Prostate gland (tissue), 2 donors: Measurements from ENCODE around the gene ITPR1. TPM values are rescaled to one million over a fixed set of nuclear protein-coding genes. Genes with fewer than 3 reads are reported as not detected.

ENCODE experiments used
- DNase-seq: peaks from one replicate; pipeline ENCODE4 v3.0.0-alpha.2; 2019; ENCODE audit warnings: low spot score
- H3K27ac ChIP-seq, 2 donors: fragments of 200-600 bp; sonication (generic); 2 replicates each; pipeline ENCODE4 v1.5.1; 2017 to 2019
- H3K27me3 ChIP-seq: fragments of 200-600 bp; sonication (generic); replicated peaks from 2 replicates; pipeline ENCODE4 v1.5.1; 2019; ENCODE audit not compliant: insufficient read depth
- H3K36me3 ChIP-seq, 2 donors: fragments of 200-600 bp; sonication (generic); 1 replicate in 1 of 2; 2 replicates in 1 of 2; pipeline versions ENCODE4 v1.5.1 to v1.8.1; 2017 to 2019
- H3K4me1 ChIP-seq: fragments of 200-600 bp; sonication (generic); replicated peaks from 2 replicates; pipeline ENCODE4 v1.5.1; 2019
- H3K4me3 ChIP-seq, 2 donors: fragments of 200-600 bp; sonication (generic); 2 replicates each; pipeline ENCODE4 v1.5.1; 2017 to 2019
- H3K9me3 ChIP-seq: fragments of 200-600 bp; sonication (generic); 2 replicates; pipeline ENCODE4 v1.5.1; 2017
- CTCF ChIP-seq, 4 experiments: fragments of 200-600 bp in 2 of 4; fragments of 450-650 bp in 2 of 4; sonication (generic) in 2 of 4; IDR thresholded peaks; 1 replicate in 3 of 4; 2 replicates in 1 of 4; pipeline ENCODE4 v1.5.1; 2016 to 2019; ENCODE audit warnings: antibody characterized with exemption in 4 of 4, mild to moderate bottlenecking in 2 of 4, moderate library complexity in 2 of 4
- POLR2A ChIP-seq: fragments of 450-650 bp; IDR thresholded peaks from one replicate; pipeline ENCODE4 v1.6.1; 2016; ENCODE audit warnings: antibody characterized with exemption, mild to moderate bottlenecking
- POLR2AphosphoS5 ChIP-seq: sonication (generic); formaldehyde crosslinking; IDR thresholded peaks from one replicate; pipeline ENCODE4 v1.6.1; 2017; ENCODE audit warnings: antibody characterized with exemption
- WGBS: methylation state at CpG from one replicate; pipeline ENCODE4 v1.1.5; 2018; 5-methylcytosine and 5-hydroxymethylcytosine counted together
- intact Hi-C: fragments of 100-400 bp; cut with DNase I; formaldehyde crosslinking; loops from one replicate; pipeline ENCODE4 v1.14.2; 2022
- total RNA-seq, 2 donors: library from RNA; depleted of rRNA; stranded (reverse); fragments of >200 nt; gene quantifications; one replicate each; pipeline ENCODE4 v1.1.0, GENCODE V29; 2016

The ITPR1 gene
- total RNA-seq, 2 donors from 2014 or later, result 80.0 to 126 TPM

DNA sequence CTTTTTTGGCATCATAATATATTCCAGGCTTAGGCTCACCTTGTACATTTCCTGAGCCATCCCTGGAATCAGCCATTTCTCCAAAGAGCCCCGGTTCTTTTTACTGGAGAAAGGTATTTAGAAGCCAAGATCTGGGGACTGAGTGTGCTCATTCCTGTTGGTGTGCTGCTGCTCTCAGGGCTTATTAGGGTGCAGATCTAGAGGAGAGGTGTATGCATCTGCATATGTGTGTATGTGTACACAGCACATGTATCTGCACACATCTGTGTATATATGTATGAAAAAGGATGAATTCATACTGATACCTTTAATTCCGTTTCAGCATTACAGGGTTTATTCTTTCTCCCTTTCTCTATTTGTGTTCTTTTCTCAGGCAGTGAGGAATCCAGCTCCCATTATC, 324.0 kb downstream of the ITPR1 start:
- H3K4me3 ChIP-seq, result no peak overlapping the region
- H3K27me3 ChIP-seq, result no peaks in the 10 kb centered on the region
- DNase-seq, result no peak
- TF ChIP-seq POLR2A (no peak), CTCF (IDR thresholded peaks at IDR 0.05) (no peak), POLR2AphosphoS5 (no peak)
- H3K36me3 ChIP-seq, result no peaks in the 10 kb centered on the region
- no peaks in the 10 kb centered on the region for H3K4me1 ChIP-seq
- WGBS, result 73% methylated on average over 2 of the region's 2 CpGs
- H3K27ac ChIP-seq, result no peak overlapping the region
- intact Hi-C loops, result no loop called here
- no peaks in the 10 kb centered on the region for H3K9me3 ChIP-seq

DNA sequence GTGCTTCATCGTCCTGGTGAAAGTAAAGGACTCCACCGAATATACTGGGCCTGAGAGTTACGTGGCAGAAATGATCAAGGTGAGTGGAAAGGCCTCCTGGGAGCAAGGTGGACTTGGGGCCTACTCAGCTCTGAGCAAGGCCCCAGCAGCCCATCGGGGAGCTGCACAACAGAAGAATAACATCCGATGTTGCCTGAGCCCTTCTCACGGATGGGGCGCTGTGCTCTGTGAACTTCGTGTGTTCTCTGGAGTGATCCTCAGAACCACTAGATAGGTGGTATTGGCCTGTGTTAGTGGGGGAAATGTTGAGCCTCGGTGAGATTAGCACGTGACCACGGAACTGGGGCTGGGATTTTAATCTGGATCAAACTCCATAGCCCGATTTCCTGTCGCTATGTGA, 325.0 kb downstream of the ITPR1 start:
- Histone ChIP-seq H3K27me3 (no peaks in the 10 kb centered on the region), H3K36me3 (no peaks in the 10 kb centered on the region), H3K4me1 (no peaks in the 10 kb centered on the region), H3K9me3 (no peaks in the 10 kb centered on the region), H3K27ac (no peak overlapping the region), H3K4me3 (no peak overlapping the region)
- intact Hi-C loops, result no loop called here
- DNase-seq, result no peak
- TF ChIP-seq POLR2A (no peak), POLR2AphosphoS5 (no peak), CTCF (IDR thresholded peaks at IDR 0.05) (no peak)
- 97% methylated on average over 13 of the region's 13 CpGs for WGBS

GRCh38 chr3:4818986-4819693, 326.0 kb downstream of the ITPR1 start:
- DNase-seq, result no peak
- Histone ChIP-seq H3K36me3 (no peaks in the 10 kb centered on the region), H3K4me1 (no peaks in the 10 kb centered on the region), H3K27ac (no peak overlapping the region), H3K4me3 (no peak overlapping the region), H3K9me3 (no peaks in the 10 kb centered on the region), H3K27me3 (no peaks in the 10 kb centered on the region)
- TF ChIP-seq POLR2A, result no peak
- no peak for TF ChIP-seq POLR2AphosphoS5
- TF ChIP-seq CTCF (IDR thresholded peaks at IDR 0.05), result no peak
- 85% methylated on average over 12 of the region's 12 CpGs for WGBS
- intact Hi-C loops, result no loop called here

- no peak for TF ChIP-seq POLR2A
- no peak for TF ChIP-seq POLR2AphosphoS5
- no peak for TF ChIP-seq CTCF (IDR thresholded peaks at IDR 0.05)
- H3K27ac ChIP-seq, result no peak overlapping the region
- H3K9me3 ChIP-seq, result no peaks in the 10 kb centered on the region
- WGBS, result 84% methylated on average over 3 of the region's 3 CpGs
- H3K4me3 ChIP-seq, result no peak overlapping the region
- intact Hi-C loops, result no loop called here
- no peaks in the 10 kb centered on the region for H3K36me3 ChIP-seq
- DNase-seq, result no peak
- no peaks in the 10 kb centered on the region for H3K27me3 ChIP-seq
- H3K4me1 ChIP-seq, result no peaks in the 10 kb centered on the region
These were observed 326.6 kb downstream of the ITPR1 start for GRCh38 chr3:4819746-4820145.
